Lower leg skin (tissue), 3 donors: ENCODE results near the gene ZBTB16.

Experiments used
- CTCF ChIP-seq, 3 donors: fragments of 450-650 bp; IDR thresholded peaks; one replicate each; pipeline ENCODE4 v1.5.1; 2016; ENCODE audit warnings: antibody characterized with exemption in 3 of 3, mild to moderate bottlenecking in 3 of 3, moderate library complexity in 2 of 3
- POLR2A ChIP-seq, 2 donors: fragments of 450-650 bp; IDR thresholded peaks; one replicate each; pipeline ENCODE4 v1.6.1; 2016 to 2017; ENCODE audit warnings: antibody characterized with exemption in 2 of 2, mild to moderate bottlenecking in 1 of 2, moderate library complexity in 1 of 2

- TF ChIP-seq CTCF (IDR thresholded peaks at IDR 0.05) (no peak), POLR2A (IDR thresholded peaks at IDR 0.05) (no peak)
Observed at GRCh38 chr11:114188851-114189570, 129.5 kb downstream of the ZBTB16 start.
